HG02884 (cell line): ENCODE data around the gene EEPD1.
"Not testable (repeated sequence)": the region's sequence is repeated elsewhere in the genome, so short reads cannot be mapped to it uniquely, and the experiment has no call there.

ENCODE experiments used
- ATAC-seq: cut with Tn5 transposase; IDR thresholded peaks from one replicate; pipeline ENCODE4 v1.9.1; 2021; ENCODE audit warnings: mild to moderate bottlenecking, moderate library complexity; ENCODE audit not compliant: unreplicated experiment

EEPD1 gene

DNA sequence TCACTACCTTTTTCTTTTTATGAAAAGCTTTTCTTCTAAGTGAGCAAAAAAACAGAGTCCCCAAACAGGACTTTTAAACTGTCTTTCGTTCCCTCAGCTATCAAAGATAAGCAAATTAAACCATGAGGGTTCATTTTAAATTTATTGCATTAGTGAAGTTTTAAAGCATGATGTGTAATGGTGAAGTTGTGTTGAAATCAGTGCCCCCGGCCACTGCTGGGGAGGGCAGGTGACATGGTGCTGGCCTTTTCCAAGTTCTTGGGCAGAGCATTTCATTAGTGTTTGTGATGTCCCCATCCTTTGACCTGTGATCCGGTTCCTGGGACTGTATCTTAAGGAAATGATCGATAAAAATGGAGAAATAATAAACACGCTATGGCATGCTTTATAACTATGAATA is 96.0 kb downstream of the EEPD1 start:
- ATAC-seq: no peak

DNA sequence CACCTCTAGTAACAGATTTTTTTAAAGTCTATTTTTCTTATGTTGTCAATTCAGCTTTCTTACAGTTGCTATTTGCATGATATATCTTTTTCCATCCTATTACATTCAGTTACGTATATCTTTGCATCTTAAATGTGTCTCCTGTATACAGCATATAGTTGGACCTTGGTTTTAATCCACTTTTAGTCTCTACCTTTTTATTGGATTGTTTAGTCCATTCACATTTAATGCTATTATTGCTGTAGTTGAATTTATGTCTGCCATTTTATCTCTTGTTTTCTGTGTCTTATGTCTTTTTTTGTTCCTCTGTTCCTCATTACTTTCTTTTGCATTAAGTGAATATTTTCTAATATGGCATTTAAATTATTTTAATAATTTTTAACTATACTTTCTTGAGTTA is 100.6 kb downstream of the EEPD1 start:
- ATAC-seq: no peak

GRCh38 chr7:36258510-36259259 is 105.6 kb downstream of the EEPD1 start:
- ATAC-seq: not testable (repeated sequence)

- no peak for ATAC-seq
Measured at GRCh38 chr7:36260481-36260880, 107.4 kb downstream of the EEPD1 start.

GRCh38 chr7:36261019-36261754 is 108.1 kb downstream of the EEPD1 start:
- ATAC-seq: no peak

GRCh38 chr7:36262309-36263094 is 109.4 kb downstream of the EEPD1 start:
- ATAC-seq: no peak

DNA sequence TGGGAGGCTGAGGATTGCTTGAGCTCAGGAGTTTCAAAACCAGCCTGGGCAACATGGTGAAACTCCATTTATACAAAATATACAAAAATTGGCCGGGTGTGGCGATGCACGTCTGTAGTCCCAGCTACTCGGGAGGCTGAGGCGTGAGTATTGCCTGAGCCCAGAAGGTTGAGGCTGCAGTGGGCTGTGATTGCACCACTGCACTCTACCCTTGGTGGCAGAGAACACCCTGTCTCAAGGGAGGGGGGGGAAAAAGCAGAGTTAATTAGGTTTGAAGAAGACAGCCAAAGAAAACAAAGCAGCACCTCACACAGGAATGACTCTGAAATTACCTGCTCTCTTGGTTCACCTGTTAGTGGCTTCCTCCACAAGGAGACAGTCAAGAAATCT is 110.0 kb downstream of the EEPD1 start:
- ATAC-seq: no peak

DNA sequence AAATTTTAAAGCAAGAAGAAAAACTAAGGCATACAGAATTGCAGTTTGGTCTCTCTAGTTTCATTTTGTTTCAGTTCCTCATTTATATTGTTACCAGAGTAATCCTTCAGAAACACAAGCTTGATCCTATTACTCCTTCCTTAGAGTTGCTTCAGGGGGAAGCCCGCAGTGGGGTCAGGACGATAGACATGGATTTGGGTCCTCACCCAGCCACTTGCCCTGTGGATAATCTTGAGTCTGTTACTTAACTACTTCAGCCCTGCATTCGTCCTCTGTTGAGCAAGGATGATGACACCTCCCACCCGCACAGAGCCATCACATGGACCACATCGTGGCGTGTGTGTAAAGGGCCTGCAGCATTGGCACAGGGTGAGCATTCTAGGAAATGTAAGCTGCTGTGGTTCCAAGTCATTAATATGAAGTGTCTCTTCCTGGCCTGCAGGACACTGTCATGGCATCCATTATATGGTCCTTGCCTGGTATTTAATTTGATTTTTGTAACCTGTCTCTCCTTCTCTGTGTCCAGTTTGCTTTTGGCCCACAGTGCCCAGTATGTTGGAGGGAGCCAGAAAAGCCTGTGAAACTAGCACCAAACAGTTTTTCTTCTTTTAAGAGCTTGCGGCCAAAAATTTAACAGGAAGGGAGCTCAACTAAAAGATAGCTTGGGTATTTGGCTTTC is 111.2 kb downstream of the EEPD1 start:
- peak; percentile 48 for ATAC-seq

GRCh38 chr7:36264913-36265516 is 112.0 kb downstream of the EEPD1 start:
- no peak for ATAC-seq

DNA sequence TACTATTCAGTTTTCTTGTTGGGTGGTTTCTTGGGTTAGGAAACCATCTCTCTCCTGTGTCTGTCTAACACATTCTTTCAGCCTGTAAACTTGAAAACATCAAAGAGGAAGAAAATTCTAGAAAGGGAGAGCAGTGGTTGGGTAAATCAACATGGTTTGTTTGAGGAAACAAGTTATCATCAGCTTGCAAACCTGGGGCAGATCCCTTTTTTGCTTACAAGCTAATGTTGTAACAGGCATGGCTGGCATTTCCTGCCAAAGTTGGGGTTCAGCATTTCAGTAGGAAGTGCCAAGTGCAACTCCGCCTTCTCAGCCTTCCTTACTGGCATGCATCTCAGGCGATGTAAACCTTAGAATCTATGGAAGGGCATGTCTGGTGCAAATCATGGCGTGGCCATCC is 112.6 kb downstream of the EEPD1 start:
- ATAC-seq: no peak

GRCh38 chr7:36266190-36266589 is 113.1 kb downstream of the EEPD1 start:
- ATAC-seq: no peak

GRCh38 chr7:36266683-36267082 is 113.6 kb downstream of the EEPD1 start:
- no peak for ATAC-seq

DNA sequence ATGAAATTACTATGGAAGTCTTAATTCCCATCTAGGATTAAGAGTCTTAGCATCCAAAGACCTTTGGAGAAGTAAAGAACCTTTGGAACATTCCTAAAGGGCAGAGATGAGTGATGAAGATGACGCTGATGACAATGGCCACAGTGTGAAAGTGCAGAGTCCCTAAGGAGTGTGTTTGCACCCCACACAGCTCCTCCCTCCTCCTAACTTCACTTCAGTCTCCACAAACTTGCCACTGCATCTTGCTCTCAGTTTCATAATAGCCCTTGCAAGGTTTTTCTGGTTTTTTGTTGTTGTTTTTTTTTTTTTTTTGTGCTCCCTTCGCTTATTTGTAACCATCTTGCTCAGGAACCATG is 119.1 kb downstream of the EEPD1 start:
- ATAC-seq: no peak

DNA sequence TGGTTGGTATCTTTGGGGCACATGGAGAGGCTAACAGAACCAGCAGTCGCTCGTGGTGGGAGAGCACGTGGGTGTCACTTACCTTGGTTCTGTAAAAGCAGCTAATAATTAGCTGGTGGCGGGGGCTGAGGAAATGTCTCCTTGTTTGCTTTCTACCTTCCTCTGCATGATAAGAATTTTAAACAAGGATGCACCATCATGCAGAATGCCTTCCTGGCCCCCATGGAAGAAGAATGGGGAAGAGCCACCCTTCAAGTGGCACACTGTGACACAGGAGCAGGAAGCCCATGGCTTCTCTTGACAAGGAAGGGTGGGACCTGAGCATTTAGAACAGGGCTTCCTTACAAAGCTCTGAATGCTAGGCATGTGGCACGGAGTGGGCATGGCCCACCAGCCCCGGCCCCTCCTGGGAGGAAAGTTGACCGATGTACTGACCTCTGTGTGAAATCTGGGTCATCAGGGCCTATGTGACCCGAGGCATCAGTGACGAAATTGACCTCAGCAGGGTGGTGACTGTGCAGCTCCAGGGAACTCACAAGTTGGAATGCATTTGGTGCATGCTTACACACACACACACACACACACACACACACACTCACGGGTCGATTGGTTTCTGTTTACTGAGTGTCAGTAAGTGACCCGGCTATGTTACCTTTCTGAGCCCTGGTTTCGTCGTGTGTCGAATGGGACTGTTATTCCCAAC is 119.7 kb downstream of the EEPD1 start:
- no peak for ATAC-seq

DNA sequence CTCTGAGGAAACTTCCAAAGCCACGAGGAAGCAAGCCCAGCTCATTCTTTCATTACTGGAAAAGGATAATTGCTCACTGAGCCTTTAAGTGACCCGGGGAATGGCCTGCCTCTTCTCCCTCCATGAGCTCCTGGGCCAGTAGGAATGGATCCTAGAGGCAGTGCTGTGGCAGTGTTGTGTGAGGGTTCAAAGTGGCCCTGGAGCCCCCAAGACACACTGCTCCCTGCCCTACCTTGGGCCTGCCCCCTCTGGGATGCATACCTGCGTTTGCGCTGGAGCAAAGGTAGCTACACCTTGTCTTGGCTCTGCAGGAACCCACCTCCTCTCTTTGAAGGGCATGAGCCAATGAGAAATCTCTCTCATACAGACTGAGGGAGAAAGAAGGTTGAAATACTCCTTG is 120.8 kb downstream of the EEPD1 start:
- ATAC-seq: no peak

GRCh38 chr7:36275735-36276284 is 122.8 kb downstream of the EEPD1 start:
- ATAC-seq: no peak

- no peak for ATAC-seq
Measured at GRCh38 chr7:36276428-36277248, 123.6 kb downstream of the EEPD1 start.

- no peak for ATAC-seq
Measured at GRCh38 chr7:36277249-36277542, 124.1 kb downstream of the EEPD1 start.

GRCh38 chr7:36278069-36278619 is 125.1 kb downstream of the EEPD1 start:
- no peak for ATAC-seq
